Measurements from ENCODE around the gene SLC25A45.

SLC25A45 gene

GRCh38 chr11:65376138-65376713, 6.2 kb downstream of the SLC25A45 start:
- TF ChIP-seq ZNF70 (CRISPR knock-in tag; IDR thresholded peaks at IDR 0.05) (no peak), ESRRG (CRISPR knock-in tag; IDR thresholded peaks at IDR 0.05) (no peak)
- no peak for ATAC-seq

GRCh38 chr11:65375012-65375411, 7.4 kb downstream of the SLC25A45 start:
- TF ChIP-seq TOX (CRISPR knock-in tag; IDR thresholded peaks at IDR 0.05; ENCODE audit: borderline replicate concordance), result no peak
- TF ChIP-seq ZFP3 (CRISPR knock-in tag; IDR thresholded peaks at IDR 0.05), result no peak
- TF ChIP-seq ZNF70 (CRISPR knock-in tag; IDR thresholded peaks at IDR 0.05), result no peak
- TF ChIP-seq ISL1 (CRISPR knock-in tag; IDR thresholded peaks at IDR 0.05), result no peak
- no peak for TF ChIP-seq RARB (CRISPR knock-in tag; IDR thresholded peaks at IDR 0.05)
- TF ChIP-seq, protein P1, sequence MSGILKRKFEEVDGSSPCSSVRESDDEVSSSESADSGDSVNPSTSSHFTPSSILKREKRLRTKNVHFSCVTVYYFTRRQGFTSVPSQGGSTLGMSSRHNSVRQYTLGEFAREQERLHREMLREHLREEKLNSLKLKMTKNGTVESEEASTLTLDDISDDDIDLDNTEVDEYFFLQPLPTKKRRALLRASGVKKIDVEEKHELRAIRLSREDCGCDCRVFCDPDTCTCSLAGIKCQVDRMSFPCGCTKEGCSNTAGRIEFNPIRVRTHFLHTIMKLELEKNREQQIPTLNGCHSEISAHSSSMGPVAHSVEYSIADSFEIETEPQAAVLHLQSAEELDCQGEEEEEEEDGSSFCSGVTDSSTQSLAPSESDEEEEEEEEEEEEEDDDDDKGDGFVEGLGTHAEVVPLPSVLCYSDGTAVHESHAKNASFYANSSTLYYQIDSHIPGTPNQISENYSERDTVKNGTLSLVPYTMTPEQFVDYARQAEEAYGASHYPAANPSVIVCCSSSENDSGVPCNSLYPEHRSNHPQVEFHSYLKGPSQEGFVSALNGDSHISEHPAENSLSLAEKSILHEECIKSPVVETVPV (CRISPR knock-in tag; IDR thresholded peaks at IDR 0.05), result no peak
- TF ChIP-seq, protein P2, sequence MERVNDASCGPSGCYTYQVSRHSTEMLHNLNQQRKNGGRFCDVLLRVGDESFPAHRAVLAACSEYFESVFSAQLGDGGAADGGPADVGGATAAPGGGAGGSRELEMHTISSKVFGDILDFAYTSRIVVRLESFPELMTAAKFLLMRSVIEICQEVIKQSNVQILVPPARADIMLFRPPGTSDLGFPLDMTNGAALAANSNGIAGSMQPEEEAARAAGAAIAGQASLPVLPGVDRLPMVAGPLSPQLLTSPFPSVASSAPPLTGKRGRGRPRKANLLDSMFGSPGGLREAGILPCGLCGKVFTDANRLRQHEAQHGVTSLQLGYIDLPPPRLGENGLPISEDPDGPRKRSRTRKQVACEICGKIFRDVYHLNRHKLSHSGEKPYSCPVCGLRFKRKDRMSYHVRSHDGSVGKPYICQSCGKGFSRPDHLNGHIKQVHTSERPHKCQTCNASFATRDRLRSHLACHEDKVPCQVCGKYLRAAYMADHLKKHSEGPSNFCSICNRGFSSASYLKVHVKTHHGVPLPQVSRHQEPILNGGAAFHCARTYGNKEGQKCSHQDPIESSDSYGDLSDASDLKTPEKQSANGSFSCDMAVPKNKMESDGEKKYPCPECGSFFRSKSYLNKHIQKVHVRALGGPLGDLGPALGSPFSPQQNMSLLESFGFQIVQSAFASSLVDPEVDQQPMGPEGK (CRISPR knock-in tag; IDR thresholded peaks at IDR 0.05; ENCODE audit: borderline replicate concordance), result no peak
- no peak for TF ChIP-seq PPARA (CRISPR knock-in tag; IDR thresholded peaks at IDR 0.05; ENCODE audit: borderline replicate concordance)
- TF ChIP-seq ZFP30 (CRISPR knock-in tag; IDR thresholded peaks at IDR 0.05), result no peak
- TF ChIP-seq GLIS3 (CRISPR knock-in tag; IDR thresholded peaks at IDR 0.05), result no peak
- no peak for TF ChIP-seq BACH2 (CRISPR knock-in tag; IDR thresholded peaks at IDR 0.05; ENCODE audit: borderline replicate concordance)
- TF ChIP-seq, protein P3, sequence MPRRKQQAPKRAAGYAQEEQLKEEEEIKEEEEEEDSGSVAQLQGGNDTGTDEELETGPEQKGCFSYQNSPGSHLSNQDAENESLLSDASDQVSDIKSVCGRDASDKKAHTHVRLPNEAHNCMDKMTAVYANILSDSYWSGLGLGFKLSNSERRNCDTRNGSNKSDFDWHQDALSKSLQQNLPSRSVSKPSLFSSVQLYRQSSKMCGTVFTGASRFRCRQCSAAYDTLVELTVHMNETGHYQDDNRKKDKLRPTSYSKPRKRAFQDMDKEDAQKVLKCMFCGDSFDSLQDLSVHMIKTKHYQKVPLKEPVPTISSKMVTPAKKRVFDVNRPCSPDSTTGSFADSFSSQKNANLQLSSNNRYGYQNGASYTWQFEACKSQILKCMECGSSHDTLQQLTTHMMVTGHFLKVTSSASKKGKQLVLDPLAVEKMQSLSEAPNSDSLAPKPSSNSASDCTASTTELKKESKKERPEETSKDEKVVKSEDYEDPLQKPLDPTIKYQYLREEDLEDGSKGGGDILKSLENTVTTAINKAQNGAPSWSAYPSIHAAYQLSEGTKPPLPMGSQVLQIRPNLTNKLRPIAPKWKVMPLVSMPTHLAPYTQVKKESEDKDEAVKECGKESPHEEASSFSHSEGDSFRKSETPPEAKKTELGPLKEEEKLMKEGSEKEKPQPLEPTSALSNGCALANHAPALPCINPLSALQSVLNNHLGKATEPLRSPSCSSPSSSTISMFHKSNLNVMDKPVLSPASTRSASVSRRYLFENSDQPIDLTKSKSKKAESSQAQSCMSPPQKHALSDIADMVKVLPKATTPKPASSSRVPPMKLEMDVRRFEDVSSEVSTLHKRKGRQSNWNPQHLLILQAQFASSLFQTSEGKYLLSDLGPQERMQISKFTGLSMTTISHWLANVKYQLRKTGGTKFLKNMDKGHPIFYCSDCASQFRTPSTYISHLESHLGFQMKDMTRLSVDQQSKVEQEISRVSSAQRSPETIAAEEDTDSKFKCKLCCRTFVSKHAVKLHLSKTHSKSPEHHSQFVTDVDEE (CRISPR knock-in tag; IDR thresholded peaks at IDR 0.05), result no peak
- no peak for TF ChIP-seq ZNF565 (CRISPR knock-in tag; conservative IDR thresholded peaks at IDR 0.05; ENCODE audit: low read depth)
- TF ChIP-seq ARNTL (CRISPR knock-in tag; IDR thresholded peaks at IDR 0.05; ENCODE audit: borderline replicate concordance, low read depth), result no peak
- TF ChIP-seq SNAI2 (CRISPR knock-in tag; IDR thresholded peaks at IDR 0.05), result no peak
- TF ChIP-seq TCF4 (CRISPR knock-in tag; IDR thresholded peaks at IDR 0.05; ENCODE audit: borderline replicate concordance), result no peak
- TF ChIP-seq, protein P4, sequence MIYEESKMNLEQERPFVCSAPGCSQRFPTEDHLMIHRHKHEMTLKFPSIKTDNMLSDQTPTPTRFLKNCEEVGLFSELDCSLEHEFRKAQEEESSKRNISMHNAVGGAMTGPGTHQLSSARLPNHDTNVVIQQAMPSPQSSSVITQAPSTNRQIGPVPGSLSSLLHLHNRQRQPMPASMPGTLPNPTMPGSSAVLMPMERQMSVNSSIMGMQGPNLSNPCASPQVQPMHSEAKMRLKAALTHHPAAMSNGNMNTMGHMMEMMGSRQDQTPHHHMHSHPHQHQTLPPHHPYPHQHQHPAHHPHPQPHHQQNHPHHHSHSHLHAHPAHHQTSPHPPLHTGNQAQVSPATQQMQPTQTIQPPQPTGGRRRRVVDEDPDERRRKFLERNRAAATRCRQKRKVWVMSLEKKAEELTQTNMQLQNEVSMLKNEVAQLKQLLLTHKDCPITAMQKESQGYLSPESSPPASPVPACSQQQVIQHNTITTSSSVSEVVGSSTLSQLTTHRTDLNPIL (CRISPR knock-in tag; IDR thresholded peaks at IDR 0.05; ENCODE audit: low read depth), result no peak
- TF ChIP-seq CSDC2 (CRISPR knock-in tag; IDR thresholded peaks at IDR 0.05), result no peak
- ATAC-seq, result no peak

GRCh38 chr11:65373839-65374580, 8.4 kb downstream of the SLC25A45 start:
- ATAC-seq, result no peak
- TF ChIP-seq ZFP30 (CRISPR knock-in tag; IDR thresholded peaks at IDR 0.05) (no peak), ESRRG (CRISPR knock-in tag; IDR thresholded peaks at IDR 0.05) (no peak)

DNA sequence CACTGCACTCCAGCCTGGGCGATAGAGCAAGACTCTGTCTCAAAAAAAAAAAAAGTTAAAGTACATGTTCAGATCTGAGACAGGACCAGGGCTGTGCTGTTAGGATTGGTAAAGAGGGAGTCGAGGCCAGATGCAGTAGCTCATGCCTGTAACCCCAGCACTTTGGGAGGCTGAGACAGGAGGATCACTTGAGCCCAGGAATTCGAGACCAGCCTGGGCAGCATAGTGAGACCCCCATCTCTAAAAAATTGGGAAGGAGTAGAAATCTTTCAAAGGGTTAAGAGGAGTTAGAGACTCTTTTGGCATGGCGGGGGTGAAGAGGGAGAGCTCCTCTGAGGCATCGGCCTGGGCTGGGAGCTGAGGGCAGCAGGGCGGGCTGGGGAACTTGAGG, 11.8 kb downstream of the SLC25A45 start:
- ATAC-seq, result no peak
- TF ChIP-seq PPARA (CRISPR knock-in tag; IDR thresholded peaks at IDR 0.05; ENCODE audit: borderline replicate concordance) (no peak), TOX (CRISPR knock-in tag; IDR thresholded peaks at IDR 0.05; ENCODE audit: borderline replicate concordance) (no peak), BACH2 (CRISPR knock-in tag; IDR thresholded peaks at IDR 0.05; ENCODE audit: borderline replicate concordance) (no peak), ZNF70 (CRISPR knock-in tag; IDR thresholded peaks at IDR 0.05) (no peak), ZC3H10 (CRISPR knock-in tag; IDR thresholded peaks at IDR 0.05) (no peak), ARNTL (CRISPR knock-in tag; IDR thresholded peaks at IDR 0.05; ENCODE audit: borderline replicate concordance, low read depth) (no peak), ESRRG (CRISPR knock-in tag; IDR thresholded peaks at IDR 0.05) (no peak), RARB (CRISPR knock-in tag; IDR thresholded peaks at IDR 0.05) (no peak), GLIS3 (CRISPR knock-in tag; IDR thresholded peaks at IDR 0.05) (no peak)
- TF ChIP-seq, protein P4 (CRISPR knock-in tag; IDR thresholded peaks at IDR 0.05; ENCODE audit: low read depth), result no peak
- TF ChIP-seq, protein P2 (CRISPR knock-in tag; IDR thresholded peaks at IDR 0.05; ENCODE audit: borderline replicate concordance), result no peak
- TF ChIP-seq, protein P3 (CRISPR knock-in tag; IDR thresholded peaks at IDR 0.05), result no peak

Data from SK-N-SH treated with all-trans-retinoic acid at 6 μM for 48 hours (cell line).